HepG2 (cell line): ENCODE results near the gene FAM222B. TPM values are rescaled to one million over a fixed set of nuclear protein-coding genes. Genes with fewer than 3 reads are reported as not detected.
A peak's percentile ranks its signal among the peaks of the same experiment; 100 is the strongest.

ENCODE experiments used
- ATAC-seq: fragments of 200-7000 bp; cut with Tn5 transposase; 3 replicates; pipeline ENCODE4 v1.9.1; 2020; ENCODE audit warnings: mild to moderate bottlenecking, moderate library complexity
- BruUV-seq: library from RNA; stranded (reverse); fragments of 400-500 nt; replicated peaks from 2 replicates; lab custom pipeline; 2021; lab: Mats Ljungman, UMichigan
- CTCF ChIA-PET: fragments of 300-600 bp; formaldehyde crosslinking; extraction: SDS; loops from one replicate; lab custom pipeline; 2021; ENCODE audit warnings: low total read pairs, inconsistent platforms, low intra/inter-chr PET ratio; lab: Yijun Ruan, JAX
- POLR2A ChIA-PET: fragments of 350-600 bp; sonication (Branson Sonifier 250); formaldehyde crosslinking; loops from one replicate; lab custom pipeline; 2020; ENCODE audit warnings: antibody characterized with exemption, inconsistent platforms; lab: Yijun Ruan, JAX
- DNase-seq: peaks from one replicate; pipeline ENCODE4 v3.0.0-alpha.2; 2015; ENCODE audit warnings: low spot score
- FAIRE-seq: peaks from 3 replicates; lab custom pipeline; 2011; peaks lifted over from hg19 to GRCh38; lab: Jason Lieb, UNC
- H2AFZ ChIP-seq: one replicate; pipeline ENCODE4 v1.6.1; 2011; ENCODE audit warnings: low read length, inconsistent platforms
- H3K27ac ChIP-seq: fragments of 300-600 bp; 3 replicates; pipeline ENCODE4 v1.8.0; 2011; ENCODE audit warnings: mixed run types, mild to moderate bottlenecking, mixed read lengths, low read length, inconsistent platforms; ENCODE audit not compliant: insufficient read depth; ENCODE audit errors: extremely low read length
- H3K27me3 ChIP-seq, 2 experiments: fragments of 200-600 bp in 1 of 2; 2 replicates in 1 of 2; 3 replicates in 1 of 2; pipeline versions ENCODE4 v1.6.0 to v1.8.0; 2011; ENCODE audit warnings: low read length in 2 of 2, mild to moderate bottlenecking in 2 of 2, moderate library complexity in 2 of 2, inconsistent platforms in 1 of 2; ENCODE audit not compliant: insufficient read depth in 2 of 2, control insufficient read depth in 1 of 2
- H3K36me3 ChIP-seq, 2 experiments: fragments of 200-600 bp in 1 of 2; replicated peaks in 1 of 2; 2 replicates in 1 of 2; 3 replicates in 1 of 2; pipeline versions ENCODE4 v1.5.1 to v1.8.0; 2011; ENCODE audit warnings: low read length in 2 of 2, inconsistent platforms in 1 of 2; ENCODE audit not compliant: insufficient read depth in 2 of 2, control insufficient read depth in 1 of 2
- H3K4me1 ChIP-seq: 2 replicates; pipeline ENCODE4 v1.5.1; 2012; ENCODE audit warnings: low read length, inconsistent platforms; ENCODE audit not compliant: insufficient read depth
- H3K4me2 ChIP-seq: 2 replicates; pipeline ENCODE4 v1.6.0; 2011; ENCODE audit warnings: low read depth, low read length, inconsistent platforms
- H3K4me3 ChIP-seq, 3 experiments: fragments of 200-600 bp in 1 of 3; sonication (generic), shearing (Covaris generic) in 1 of 3; replicated peaks in 1 of 3; 2 replicates each; pipeline ENCODE4 v1.5.1; 2011 to 2016; ENCODE audit warnings: low read length in 3 of 3, inconsistent platforms in 2 of 3, low read depth in 2 of 3, mild to moderate bottlenecking in 2 of 3, control low read depth in 1 of 3, mixed read lengths in 1 of 3; ENCODE audit not compliant: insufficient read depth in 1 of 3
- H3K79me2 ChIP-seq: one replicate; pipeline ENCODE4 v1.6.1; 2011; ENCODE audit warnings: low read length, inconsistent platforms; ENCODE audit not compliant: insufficient read depth
- H3K9ac ChIP-seq: 2 replicates; pipeline ENCODE4 v1.6.0; 2011; ENCODE audit warnings: mild to moderate bottlenecking, low read depth, low read length, inconsistent platforms; ENCODE audit not compliant: insufficient read depth
- H3K9me3 ChIP-seq: 2 replicates; pipeline ENCODE4 v1.5.1; 2012; ENCODE audit warnings: mild to moderate bottlenecking, low read length
- H4K20me1 ChIP-seq: 2 replicates; pipeline ENCODE4 v1.6.0; 2011; ENCODE audit warnings: inconsistent platforms, mild to moderate bottlenecking, low read length, moderate library complexity; ENCODE audit not compliant: insufficient read depth
- AKAP8 ChIP-seq: sonication (generic); formaldehyde crosslinking; IDR thresholded peaks from 2 replicates; pipeline ENCODE4 v1.5.1; 2020; ENCODE audit warnings: mild to moderate bottlenecking, missing genetic modification reagents
- KLF11 ChIP-seq: IDR thresholded peaks from 2 replicates; pipeline ENCODE4 v1.6.1; 2016; ENCODE audit warnings: missing compliant biosample characterization
- MTF1 ChIP-seq: sonication (generic); formaldehyde crosslinking; IDR thresholded peaks from 2 replicates; pipeline ENCODE4 v1.5.0; 2020; ENCODE audit warnings: missing genetic modification reagents
- NCOR1 ChIP-seq: fragments of 200-600 bp; sonication (generic); IDR thresholded peaks from 2 replicates; pipeline ENCODE4 v1.7.0; 2017; ENCODE audit warnings: antibody characterized with exemption, low read length, borderline replicate concordance
- SNRNP70 ChIP-seq: fragments of 200-400 bp; formaldehyde crosslinking; IDR thresholded peaks from 2 replicates; pipeline ENCODE4 v1.6.1; 2017; ENCODE audit warnings: mild to moderate bottlenecking, low read depth, low read length, moderate library complexity
- ZMYM4 ChIP-seq: sonication (generic); formaldehyde crosslinking; IDR thresholded peaks from 2 replicates; pipeline ENCODE4 v1.8.1; 2023; ENCODE audit warnings: mild to moderate bottlenecking, missing genetic modification reagents
- ZNF343 ChIP-seq: sonication (generic); formaldehyde crosslinking; IDR thresholded peaks from 2 replicates; pipeline ENCODE4 v1.4.0; 2020; ENCODE audit warnings: mild to moderate bottlenecking, missing genetic modification reagents
- ZNF878 ChIP-seq: sonication (generic); formaldehyde crosslinking; IDR thresholded peaks from 2 replicates; pipeline ENCODE4 v1.8.1; 2023; ENCODE audit warnings: mild to moderate bottlenecking, missing genetic modification reagents, moderate library complexity
- WGBS: methylation state at CpG from one replicate; pipeline ENCODE4 v1.1.6; 2017; ENCODE audit warnings: low lambda C conversion rate; 5-methylcytosine and 5-hydroxymethylcytosine counted together
- in situ Hi-C: cut with HindIII; loops from 2 replicates; pipeline ENCODE4 v1.10.0; 2017; ENCODE audit warnings: low pct_unique_long_range_greater_than_20kb; ENCODE audit not compliant: extremely low pct_ligation_motif_present
- intact Hi-C: fragments of 100-400 bp; cut with micrococcal nuclease; formaldehyde crosslinking; loops from one replicate; pipeline ENCODE4 v1.10.0; 2022; ENCODE audit not compliant: unreplicated experiment
- polyA plus RNA-seq, 8 experiments: library from polyadenylated mRNA; depleted of rRNA in 3 of 8; stranded (reverse) in 7 of 8; unstranded in 1 of 8; fragments of >200 nt; fragmentation: Illumina TruSeq in 4 of 8; extraction: Trizol in 4 of 8; gene quantifications; 2 replicates each; pipeline versions ENCODE4 v1.2.1 to v1.2.3, GENCODE V29; 2011 to 2016; ENCODE audit warnings: low read depth in 4 of 8, missing spikeins in 1 of 8, mixed read lengths in 1 of 8; ENCODE audit not compliant: insufficient read depth in 1 of 8
- total RNA-seq, 5 experiments: library from RNA; depleted of rRNA; stranded (reverse); fragments of >200 nt; fragmentation: Illumina TruSeq; extraction: Trizol; gene quantifications; 2 replicates each; pipeline ENCODE4 v1.2.3, GENCODE V29; 2016; ENCODE audit warnings: low read depth in 1 of 5
- TF ChIP-seq, protein P1 (sequence below): sonication (generic); formaldehyde crosslinking; IDR thresholded peaks from 2 replicates; pipeline ENCODE4 v1.4.0; 2020; ENCODE audit warnings: low read depth, missing genetic modification reagents

Gene FAM222B
- total and polyA plus RNA-seq, 2 of the 13 experiments (the other 11 are each of a cell fraction or from before 2014, with no cell fraction given): 3.5 to 7.3 TPM

GRCh38 chr17:28718333-28719020 is 124.1 kb downstream of the FAM222B start:
- no peak overlapping the region for H2AFZ ChIP-seq
- CTCF ChIA-PET: no interaction called here
- peaks cover 47% of the 10 kb centered on the region for H3K4me1 ChIP-seq
- no peak for DNase-seq
- peak overlapping the region in 2 of 3 experiments; percentile 50 to 97; a peak in 1 of 6 replicates for H3K4me3 ChIP-seq
- no peaks in the 10 kb centered on the region for H3K9me3 ChIP-seq
- H3K27ac ChIP-seq: peak overlapping the region; percentile 89
- POLR2A ChIA-PET: interaction anchor here (1.9 to 4.2 kb wide), 4 partner anchors 10 to 233 kb away, joined by 26 to 220 read pairs (median 78); partner anchors contain the start of genes NEK8, PHF12, PROCA1 and TRAF4
- 76% methylated on average over 18 of the region's 18 CpGs for WGBS
- in situ Hi-C loops (loop anchor here (5.0 kb wide), 1 partner anchor 71 kb away; the partner anchor contains the start of gene BLTP2), intact Hi-C loops (no loop called here)
- ATAC-seq: no peak
- no TSS peak for BruUV-seq
- peak overlapping the region; percentile 73 for H3K4me2 ChIP-seq
- H3K36me3 ChIP-seq: peaks cover 7 to 26% of the 10 kb centered on the region in 2 experiments; a peak in 4 of 5 replicates
- FAIRE-seq: peak; percentile 12
- H4K20me1 ChIP-seq: peaks cover 29% of the 10 kb centered on the region
- H3K79me2 ChIP-seq: peaks cover 35% of the 10 kb centered on the region
- peak overlapping the region; percentile 98 for H3K9ac ChIP-seq
- TF ChIP-seq AKAP8: no peak
- TF ChIP-seq KLF11: no peak
- no peak for TF ChIP-seq SNRNP70
- TF ChIP-seq, protein P1, sequence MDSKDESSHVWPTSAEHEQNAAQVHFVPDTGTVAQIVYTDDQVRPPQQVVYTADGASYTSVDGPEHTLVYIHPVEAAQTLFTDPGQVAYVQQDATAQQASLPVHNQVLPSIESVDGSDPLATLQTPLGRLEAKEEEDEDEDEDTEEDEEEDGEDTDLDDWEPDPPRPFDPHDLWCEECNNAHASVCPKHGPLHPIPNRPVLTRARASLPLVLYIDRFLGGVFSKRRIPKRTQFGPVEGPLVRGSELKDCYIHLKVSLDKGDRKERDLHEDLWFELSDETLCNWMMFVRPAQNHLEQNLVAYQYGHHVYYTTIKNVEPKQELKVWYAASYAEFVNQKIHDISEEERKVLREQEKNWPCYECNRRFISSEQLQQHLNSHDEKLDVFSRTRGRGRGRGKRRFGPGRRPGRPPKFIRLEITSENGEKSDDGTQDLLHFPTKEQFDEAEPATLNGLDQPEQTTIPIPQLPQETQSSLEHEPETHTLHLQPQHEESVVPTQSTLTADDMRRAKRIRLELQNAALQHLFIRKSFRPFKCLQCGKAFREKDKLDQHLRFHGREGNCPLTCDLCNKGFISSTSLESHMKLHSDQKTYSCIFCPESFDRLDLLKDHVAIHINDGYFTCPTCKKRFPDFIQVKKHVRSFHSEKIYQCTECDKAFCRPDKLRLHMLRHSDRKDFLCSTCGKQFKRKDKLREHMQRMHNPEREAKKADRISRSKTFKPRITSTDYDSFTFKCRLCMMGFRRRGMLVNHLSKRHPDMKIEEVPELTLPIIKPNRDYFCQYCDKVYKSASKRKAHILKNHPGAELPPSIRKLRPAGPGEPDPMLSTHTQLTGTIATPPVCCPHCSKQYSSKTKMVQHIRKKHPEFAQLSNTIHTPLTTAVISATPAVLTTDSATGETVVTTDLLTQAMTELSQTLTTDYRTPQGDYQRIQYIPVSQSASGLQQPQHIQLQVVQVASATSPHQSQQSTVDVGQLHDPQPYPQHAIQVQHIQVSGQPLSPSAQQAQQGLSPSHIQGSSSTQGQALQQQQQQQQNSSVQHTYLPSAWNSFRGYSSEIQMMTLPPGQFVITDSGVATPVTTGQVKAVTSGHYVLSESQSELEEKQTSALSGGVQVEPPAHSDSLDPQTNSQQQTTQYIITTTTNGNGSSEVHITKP (CRISPR knock-in tag): no peak
- no peak for TF ChIP-seq ZNF343 (CRISPR knock-in tag)
- TF ChIP-seq MTF1 (CRISPR knock-in tag): no peak
- TF ChIP-seq ZNF878 (CRISPR knock-in tag): no peak
- TF ChIP-seq NCOR1: no peak
- TF ChIP-seq ZMYM4 (CRISPR knock-in tag): no peak
- TF ChIP-seq, all 625 proteins: peak for 0
- H3K27me3 ChIP-seq: peaks cover 2 to 3% of the 10 kb centered on the region in 2 experiments; a peak in 3 of 5 replicates
